NCI-H748 treated with DMSO at 0.1 percent for 48 hours (cell line): Measurements from ENCODE around the gene TIPIN.
"Not testable (repeated sequence)": the region's sequence is repeated elsewhere in the genome, so short reads cannot be mapped to it uniquely, and the experiment has no call there.

Experiments
- DNase-seq: peaks from one replicate; lab custom pipeline; 2025; lab: John Stamatoyannopoulos, UW

The TIPIN gene

DNA sequence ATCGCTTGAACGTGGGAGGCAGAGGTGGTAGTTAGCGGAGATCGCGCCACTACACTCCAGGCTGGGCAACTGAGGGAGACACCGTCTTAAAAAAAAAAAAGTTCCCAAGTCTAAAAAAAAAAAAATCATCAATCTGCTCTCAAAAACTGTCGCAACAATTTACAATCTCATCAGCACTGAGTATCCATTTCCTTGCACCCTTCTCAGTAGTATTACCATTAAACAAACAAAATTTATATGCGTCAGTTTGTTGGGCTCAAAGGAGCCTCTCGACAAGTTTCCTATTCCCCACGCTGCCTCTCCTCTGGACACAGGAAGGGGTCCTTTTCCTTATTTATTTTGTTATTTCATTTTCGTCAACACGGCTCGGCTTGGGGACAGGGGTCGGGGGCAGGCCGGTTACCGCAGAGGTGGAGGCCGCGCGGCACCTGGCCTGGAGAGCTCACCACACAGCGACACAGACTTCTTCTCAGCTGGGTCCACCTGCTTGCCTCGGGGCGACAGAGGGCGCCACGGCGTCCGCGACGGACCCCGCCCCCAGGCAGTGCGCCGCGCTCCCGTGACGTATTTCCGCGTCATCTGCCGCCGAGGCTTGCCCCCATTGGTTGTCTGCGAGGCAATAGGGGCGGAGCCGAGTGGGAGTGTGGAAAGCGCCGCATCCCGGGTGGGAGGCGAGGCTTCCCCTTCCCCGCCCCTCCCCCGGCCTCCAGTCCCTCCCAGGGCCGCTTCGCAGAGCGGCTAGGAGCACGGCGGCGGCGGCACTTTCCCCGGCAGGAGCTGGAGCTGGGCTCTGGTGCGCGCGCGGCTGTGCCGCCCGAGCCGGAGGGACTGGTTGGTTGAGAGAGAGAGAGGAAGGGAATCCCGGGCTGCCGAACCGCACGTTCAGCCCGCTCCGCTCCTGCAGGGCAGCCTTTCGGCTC, 30.0 kb upstream of the TIPIN start, which contains the start of gene MAP2K1:
TSS of gene MAP2K1 (plus strand) at position 709 of the 920 bp plus-strand sequence. CDS start 436 bp downstream, outside the sequence.
- DNase-seq = peak; percentile 88

DNA sequence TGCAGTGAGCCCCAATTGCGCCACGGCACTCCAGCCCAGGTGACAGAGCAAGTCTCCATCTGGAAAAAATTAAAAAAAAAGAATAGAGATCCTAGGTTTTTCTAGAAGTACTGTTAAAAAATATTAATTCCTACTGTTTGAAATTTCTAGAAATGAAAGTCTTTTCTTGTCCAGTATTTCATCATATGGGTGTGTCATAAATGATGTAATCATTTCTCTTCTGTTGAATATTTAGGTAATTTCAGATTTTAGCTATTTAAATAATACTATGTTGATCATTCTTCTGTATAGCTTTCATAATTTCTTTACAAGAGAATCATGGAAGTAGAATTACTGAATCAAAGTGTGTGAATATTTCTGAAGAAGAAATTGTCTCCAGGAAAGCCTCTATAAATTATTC, 24.9 kb upstream of the TIPIN start:
- DNase-seq = not testable (repeated sequence)

DNA sequence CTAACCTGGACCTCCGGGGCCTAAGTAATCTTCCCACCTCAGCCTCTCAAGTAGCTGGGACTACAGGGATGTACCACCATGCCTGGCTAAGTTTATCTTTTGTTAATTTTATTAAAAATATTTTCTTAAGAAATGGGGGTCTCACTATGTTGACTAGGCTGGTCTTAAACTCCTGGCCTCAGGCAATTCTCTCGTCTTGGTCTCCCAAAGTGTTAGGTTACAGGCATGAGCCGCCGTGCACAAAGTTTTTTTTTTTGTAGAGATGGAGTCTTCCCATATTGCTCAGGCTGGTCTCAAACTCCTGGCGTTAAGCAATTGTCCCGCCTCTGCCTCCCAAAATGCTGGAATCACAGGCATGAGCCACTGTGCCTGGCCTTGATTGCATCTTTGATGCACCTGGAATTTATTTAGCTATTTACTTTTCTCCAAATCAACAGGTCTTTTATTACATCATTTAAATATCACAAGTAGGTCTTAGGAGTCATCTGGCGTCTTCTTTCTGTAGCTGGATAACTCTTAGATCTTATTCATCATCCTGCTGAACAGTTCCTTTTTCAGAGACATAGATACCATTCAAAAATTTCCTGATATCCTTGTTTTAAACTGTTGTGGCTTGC, 22.4 kb upstream of the TIPIN start:
- DNase-seq = no peak

DNA sequence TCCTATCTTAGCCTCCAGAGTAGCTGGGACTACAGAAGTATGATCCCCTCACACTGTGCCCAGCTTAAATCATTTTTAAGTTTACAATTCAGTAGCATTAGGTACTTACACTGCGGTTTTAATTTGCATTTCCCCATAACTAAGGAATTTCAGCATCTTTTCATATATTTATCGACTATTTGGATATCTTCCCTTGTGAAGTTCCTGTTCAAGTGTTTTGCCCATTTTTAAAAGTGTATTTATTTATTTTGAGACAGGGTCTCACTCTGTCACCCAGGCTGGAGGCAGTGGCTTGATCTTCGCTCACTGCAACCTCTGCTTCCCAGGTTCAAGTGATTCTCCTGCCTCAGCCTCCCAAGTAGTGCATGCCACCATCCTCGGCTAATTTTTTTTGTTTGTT, 17.7 kb upstream of the TIPIN start:
- DNase-seq = no peak

DNA sequence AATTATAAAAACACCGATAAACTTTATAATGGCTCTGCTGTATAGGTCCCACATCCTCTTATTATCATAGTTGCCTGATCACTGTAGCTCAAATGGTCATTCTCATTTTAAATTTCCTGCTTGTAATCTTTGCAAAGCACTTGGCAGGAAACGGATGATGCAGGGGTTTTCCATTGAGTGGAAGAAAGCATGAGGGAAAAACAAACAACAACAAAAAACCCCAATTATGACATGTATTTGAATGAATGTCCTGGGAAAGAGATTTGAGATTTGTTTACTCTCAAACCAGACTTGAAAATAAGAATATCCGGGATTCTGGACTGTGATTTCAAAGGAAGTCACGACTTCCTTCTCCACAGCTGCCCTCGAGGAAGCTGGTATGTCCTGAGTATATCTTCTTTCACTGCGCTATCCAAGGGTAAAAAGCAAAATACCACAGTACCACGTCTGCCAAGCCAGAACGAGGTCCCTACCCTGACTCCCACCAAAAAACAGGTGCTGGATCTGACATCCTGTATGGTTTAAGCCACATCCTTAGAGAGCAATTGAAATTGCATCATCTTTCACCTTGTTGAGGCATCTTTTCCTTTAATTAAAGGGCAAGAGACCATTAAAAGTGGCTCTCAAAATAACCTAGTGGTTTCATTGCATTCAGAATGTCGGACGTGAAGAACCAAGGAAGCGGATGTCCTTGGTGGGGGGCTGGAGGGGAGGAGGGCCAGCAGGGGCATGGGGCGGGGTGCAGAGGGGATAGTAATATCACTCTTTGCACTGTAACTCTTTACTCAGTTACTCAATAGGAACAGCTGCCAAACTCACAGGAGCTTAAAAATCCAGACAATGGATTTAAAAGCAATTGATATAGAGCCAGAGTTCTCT, 13.5 kb upstream of the TIPIN start:
- peak; percentile 0 for DNase-seq

DNA sequence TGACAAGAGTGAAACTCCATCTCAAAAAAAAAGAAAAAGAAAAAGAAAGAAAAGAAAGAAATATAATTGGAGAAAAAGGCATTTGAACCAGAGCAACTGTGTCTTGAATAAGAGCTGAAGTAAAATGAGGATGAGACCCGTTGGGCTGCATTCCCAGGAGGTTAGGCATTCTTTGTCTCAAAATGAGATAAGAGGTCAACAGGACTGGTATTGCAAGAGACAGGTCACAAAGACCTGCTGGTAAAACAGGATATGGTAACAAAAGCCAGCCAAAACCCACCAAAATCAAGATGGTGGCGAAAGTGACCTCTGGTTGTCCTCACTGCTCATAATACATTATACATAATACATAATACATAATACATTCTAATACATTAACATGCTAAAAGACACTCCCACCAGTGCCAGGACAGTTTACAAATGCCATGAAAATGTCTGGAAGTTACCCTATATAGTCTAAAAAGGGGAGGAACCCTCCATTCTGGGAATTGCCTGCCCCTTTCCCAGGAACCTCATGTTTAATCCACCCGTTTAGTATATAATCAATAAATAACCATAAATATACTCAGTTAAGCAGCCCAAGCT, 8.6 kb upstream of the TIPIN start:
- no peak for DNase-seq

DNA sequence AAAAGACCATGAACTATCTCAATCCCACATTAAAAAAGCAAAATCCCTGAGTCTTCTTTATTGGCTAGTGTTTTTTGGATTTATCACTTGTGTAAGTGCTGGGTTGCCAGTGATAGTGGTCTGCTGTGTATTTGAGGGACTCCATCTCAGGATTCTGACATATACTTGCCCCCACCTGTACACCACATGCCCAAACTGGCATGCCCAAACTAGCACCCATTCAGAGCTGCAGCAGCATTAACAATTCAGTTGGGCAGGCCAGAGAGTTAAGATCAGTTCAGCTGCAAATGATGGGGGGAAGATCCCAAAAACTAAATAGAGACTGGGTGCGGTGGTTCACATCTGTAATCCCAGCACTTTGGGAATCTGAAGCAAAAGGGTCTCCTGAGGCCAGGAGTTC, 6.3 kb upstream of the TIPIN start:
- DNase-seq = no peak

DNA sequence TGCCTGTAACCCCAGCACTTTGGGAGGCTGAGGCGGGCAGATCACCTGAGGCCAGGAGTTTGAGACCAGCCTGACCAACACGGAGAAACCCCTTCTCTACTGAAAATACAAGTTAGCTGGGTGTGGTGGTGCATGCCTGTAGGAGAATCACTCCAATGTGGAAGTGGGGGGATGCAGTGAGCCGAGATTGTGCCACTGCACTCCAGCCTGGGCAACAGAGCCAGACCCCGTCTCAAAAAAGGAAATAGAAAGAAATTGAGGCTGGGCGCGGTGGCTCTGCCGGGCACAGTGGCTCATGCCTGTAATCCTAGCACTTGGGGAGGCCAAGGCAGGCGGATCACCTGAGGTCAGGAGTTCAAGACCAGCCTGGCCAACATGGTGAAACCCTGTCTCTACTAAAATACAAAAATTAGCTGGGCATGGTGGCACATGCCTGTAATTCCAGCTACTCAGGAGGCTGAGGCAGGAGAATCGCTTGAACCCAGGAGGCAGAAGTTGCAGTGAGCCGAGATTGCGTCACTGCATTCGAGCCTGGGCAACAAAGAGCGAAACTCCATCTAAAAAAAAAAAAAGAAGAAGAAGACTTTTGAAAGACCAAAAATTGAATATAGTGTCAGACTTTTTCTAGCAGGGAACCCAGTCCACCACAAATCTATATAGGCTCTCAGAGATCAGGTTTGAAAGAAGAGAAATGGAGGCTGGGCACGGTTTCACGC, 5.4 kb upstream of the TIPIN start:
- DNase-seq = not testable (repeated sequence)

DNA sequence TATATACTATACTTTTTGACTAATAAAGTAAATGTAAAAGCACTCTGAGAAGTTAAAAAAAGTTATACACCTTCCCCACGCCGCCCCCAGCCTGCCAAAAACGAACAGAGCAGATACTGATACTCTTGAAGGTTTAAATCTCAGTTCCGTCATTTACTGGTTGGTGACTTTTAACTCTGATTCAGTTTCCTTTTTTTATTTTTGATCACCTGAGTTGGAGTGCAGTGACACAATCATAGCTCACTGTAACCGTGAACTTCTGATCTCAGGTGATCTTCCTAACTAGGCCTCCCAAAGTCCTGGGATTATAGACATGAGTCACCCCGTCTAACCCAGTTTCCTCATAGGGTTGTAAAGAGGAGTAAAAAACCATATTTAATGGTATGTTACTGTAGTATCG, 3.3 kb upstream of the TIPIN start:
- no peak for DNase-seq

DNA sequence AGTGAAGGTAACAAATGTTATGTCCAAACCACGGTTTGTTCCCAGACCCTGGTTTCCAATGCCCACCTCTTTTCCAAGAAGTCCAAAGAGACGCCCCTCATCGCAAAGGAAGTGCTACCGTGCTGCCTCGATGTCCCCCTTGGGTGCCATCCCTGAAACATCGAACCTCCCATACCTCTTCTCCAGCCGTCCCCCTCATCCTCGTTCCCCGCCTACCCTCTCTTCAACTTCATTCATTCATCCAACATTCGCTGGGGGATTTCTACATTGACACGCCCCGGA, 467 bp downstream of the TIPIN start:
- peak; percentile 14 for DNase-seq

DNA sequence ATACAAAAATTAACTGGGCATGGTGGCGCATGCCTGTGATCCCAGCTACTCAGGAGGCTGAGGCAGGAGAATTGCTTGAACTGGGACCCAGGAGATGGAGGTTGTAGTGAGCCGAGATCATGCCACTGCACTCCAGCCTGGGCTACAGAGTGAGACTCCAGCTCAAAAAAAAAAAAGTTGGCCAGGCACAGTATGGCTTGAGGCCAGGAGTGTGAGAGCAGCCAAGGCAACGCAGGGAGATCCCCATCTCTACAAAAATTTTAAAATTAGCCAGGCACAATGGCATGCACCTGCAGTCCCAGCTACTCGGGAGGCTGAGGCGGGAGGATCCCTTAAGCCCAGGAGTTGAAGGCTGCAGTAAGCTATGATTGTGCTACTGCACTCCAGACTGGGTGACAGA, 8.0 kb downstream of the TIPIN start:
- DNase-seq = not testable (repeated sequence)

DNA sequence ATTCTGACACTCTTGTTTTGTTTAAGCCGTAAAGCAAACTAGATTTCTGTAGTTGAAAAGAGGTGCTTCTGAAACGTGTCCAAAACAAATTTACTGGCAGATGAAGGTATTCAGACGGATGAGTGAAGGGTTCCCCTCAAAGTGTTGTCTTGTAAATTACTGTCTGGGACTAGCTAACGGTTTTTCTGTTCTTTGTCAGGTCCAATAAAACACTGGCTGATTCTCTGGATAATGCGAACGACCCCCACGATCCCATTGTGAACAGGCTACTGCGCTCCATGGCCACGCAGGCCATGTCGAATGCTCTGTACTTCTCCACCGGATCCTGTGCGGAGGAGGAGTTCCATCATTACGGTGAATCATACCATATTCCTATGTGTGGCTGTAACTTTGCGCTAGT, 27.7 kb downstream of the TIPIN start:
- no peak for DNase-seq

DNA sequence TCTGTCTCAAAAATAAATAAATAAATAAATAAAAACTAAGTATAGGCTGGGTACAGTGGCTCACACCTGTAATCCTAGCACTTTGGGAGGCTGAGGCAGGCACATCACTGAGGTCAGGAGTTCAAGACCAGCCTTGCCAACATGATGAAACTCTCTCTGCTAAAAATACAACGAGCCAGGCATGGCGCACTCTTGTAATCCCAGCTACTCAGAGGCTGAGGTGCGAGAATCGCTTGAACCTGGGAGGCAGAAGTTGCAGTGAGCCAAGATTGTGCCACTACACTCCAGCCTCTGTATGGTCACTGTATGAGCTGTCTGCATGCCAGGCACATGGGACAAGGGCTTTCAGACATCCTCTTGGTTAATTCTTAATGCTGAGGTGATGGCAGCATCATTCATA, 28.7 kb downstream of the TIPIN start:
- no peak for DNase-seq

DNA sequence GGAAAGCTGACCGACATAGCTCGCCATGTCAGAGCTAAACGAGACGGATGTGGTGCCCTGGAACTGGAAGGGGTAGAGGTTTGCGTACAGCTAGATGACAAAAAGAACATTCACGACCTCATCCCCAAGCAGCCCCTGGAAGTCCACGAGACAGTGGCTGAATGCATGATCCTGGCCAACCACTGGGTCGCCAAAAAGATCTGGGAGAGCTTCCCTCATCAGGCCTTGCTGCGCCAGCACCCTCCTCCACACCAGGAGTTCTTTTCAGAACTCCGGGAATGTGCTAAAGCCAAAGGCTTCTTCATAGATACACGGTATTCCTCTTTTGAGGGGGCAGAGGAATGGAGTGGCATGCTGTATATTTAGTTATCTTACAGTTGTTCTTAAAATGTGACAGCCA, 30.4 kb downstream of the TIPIN start:
- no peak for DNase-seq

DNA sequence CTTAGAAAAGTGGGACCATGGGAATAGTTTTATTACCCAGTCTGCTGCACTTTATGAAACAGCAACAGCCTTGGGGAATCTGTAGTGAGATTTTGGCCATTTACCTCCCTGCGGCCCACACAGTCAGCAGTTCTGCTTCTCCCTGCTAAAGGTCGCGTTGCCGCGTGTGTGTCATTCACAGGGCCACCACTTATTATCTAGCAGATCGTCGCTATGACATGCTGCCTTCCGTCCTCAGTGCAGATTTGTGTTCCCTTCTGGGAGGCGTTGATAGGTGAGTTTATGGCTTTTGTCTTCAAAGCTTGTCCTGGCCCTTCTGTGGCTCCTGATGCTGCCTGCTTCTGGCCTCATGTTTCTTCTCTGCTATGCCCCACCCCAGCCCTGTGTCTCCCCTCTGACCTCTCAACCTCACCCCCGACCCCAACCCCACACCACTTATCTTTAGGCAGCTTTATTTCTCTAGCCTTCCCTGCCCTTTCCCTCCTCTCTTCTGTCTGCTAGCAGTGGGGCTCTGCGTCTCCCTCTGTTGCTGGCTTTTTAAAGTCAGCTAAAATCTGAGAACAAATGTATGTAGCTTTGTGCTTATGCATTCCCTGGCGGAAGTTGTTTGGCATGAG, 33.1 kb downstream of the TIPIN start:
- DNase-seq = no peak

DNA sequence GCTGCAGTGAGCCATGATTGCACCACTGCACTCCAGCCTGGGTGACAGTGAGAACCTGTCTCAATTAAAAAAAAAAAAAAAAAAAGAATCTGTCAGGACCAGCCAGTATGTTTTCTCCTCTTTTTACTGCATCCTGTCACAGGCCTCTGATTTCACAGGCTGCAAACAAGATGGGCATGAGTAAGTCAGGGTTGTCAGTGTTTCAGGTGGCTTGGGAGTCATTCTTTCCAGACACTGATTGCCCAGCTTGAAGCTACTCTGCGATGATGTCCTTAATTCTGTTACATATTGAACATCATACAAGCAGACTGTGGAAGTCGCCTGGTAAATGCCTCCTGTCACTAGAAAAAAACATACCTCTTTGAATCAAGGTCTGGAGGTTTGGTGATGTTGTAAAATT, 44.3 kb downstream of the TIPIN start:
- no peak for DNase-seq

DNA sequence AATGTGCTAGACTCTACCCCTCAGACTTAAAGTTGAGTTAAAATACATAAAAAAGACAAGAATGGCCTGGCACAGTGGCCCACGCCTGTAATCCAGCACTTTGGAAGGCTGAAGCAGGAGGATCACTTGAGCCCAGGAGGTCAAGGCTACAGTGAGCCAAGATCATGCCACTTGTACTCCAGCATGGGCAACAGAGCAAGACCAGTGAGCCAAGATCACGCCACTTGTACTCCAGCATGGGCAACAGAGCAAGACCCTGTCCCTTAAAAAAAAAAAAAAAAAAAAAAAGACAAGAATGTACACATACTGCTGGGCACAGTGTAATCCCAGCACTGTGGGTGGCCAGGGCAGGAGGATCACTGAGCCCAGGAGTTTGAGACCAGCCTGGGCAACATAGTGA, 45.7 kb downstream of the TIPIN start:
- no peak for DNase-seq

DNA sequence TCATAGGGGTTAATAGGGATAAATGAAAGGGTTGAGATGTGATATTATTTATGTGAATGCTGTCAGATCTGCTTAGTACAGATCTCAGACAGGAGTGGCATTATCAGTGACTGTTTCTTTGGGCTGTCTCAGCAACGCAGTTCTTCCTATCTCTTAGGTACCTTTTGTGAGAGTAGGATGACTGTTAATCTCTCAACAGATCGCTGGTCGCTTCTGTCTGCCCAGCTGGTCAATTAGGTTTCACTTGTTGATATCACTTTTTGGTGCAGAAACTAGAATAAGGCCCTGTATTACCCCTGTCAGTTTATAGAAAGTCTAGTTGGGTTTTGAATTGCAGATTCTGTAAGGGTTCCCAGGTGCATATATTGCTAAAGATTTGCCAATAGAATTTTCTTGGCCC, 46.7 kb downstream of the TIPIN start:
- DNase-seq = no peak

DNA sequence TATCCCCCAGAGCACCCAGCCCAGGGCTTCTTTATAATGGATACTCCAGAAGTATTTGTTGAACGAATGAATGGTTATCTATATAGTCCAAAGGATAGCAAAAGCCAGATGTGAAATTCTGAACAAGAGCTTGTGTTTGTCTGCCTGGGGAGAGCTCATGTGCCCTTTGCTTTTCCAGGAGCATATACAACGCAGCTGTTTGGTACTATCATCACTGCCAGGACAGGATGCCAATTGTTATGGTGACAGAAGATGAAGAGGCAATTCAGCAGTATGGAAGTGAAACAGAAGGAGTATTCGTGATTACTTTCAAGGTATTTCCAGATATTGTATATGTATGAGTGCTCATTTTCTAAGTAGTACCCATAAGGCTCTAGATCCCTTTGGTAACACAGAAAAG, 48.0 kb downstream of the TIPIN start:
- no peak for DNase-seq

DNA sequence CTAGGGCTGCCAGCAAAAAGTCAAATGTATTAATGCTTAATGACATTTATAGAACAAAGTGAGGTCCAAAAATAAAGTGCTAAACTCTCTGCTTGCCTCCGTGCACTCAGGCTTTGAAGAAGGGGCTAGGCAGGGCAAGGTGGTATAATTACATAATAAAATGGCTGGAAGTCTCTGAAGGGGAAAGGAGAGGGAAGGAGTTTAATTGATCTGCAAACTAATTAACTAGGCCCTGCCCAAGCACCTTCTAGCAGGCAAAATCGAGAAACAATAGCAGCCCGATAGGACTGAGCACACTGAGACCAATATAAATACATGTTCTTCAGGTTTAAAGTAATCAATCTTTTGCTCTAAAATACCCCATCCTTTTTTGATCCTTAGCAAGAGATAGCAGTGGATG, 50.1 kb downstream of the TIPIN start:
- peak; percentile 53 for DNase-seq

DNA sequence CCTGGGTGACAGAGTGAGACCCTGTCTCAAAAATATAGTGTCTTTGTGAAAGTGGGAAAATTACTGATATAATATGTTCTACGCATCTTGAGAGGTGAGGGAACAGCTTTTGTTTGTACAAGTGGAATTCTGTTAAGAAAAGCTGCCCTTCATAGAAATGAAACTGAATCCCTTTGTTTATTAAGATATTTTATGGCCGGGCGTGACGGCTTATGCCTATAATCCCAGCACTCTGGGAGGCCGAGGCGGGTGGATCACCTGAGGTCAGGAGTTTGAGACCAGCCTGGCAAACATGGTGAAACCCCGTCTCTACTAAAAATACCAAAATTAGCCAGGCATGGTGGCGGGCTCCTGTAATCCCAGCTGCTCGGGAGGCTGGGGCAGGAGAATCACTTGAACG, 52.1 kb downstream of the TIPIN start:
- DNase-seq = not testable (repeated sequence)
